AG09319 (cell line): ENCODE measurements around the gene RHBDD1.

Experiments
- DNase-seq: peaks from one replicate; pipeline ENCODE4 v3.0.0-alpha.2; 2010; ENCODE audit warnings: low read depth; ENCODE audit errors: extremely low read depth
- TF ChIP-seq, protein P1 (sequence below): IDR thresholded peaks from 2 replicates; pipeline ENCODE4 v1.5.1; 2011; ENCODE audit warnings: low read depth, mild to moderate bottlenecking, inconsistent platforms, low read length, moderate library complexity

The RHBDD1 gene

DNA sequence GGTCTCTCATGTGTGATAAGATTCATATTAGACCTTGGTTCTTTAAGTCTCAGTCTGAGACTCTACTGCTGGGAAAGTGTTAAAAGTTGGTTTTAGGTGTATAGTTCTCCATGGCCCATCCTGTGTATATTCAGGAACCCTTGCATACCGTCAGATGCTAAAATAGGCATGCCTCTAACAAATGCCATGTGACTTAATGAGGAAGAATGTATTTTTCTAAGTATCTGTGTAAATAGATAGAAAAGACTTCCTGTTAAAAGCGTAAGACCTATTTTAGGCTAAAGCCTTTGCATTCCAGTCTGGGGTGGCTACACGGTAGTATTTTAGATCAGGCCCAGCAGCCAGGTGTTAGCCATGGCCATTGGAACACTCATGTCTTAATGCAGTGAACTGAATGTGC, 73.3 kb downstream of the RHBDD1 start:
- no peak for DNase-seq
- TF ChIP-seq, protein P1, sequence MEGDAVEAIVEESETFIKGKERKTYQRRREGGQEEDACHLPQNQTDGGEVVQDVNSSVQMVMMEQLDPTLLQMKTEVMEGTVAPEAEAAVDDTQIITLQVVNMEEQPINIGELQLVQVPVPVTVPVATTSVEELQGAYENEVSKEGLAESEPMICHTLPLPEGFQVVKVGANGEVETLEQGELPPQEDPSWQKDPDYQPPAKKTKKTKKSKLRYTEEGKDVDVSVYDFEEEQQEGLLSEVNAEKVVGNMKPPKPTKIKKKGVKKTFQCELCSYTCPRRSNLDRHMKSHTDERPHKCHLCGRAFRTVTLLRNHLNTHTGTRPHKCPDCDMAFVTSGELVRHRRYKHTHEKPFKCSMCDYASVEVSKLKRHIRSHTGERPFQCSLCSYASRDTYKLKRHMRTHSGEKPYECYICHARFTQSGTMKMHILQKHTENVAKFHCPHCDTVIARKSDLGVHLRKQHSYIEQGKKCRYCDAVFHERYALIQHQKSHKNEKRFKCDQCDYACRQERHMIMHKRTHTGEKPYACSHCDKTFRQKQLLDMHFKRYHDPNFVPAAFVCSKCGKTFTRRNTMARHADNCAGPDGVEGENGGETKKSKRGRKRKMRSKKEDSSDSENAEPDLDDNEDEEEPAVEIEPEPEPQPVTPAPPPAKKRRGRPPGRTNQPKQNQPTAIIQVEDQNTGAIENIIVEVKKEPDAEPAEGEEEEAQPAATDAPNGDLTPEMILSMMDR = no peak

DNA sequence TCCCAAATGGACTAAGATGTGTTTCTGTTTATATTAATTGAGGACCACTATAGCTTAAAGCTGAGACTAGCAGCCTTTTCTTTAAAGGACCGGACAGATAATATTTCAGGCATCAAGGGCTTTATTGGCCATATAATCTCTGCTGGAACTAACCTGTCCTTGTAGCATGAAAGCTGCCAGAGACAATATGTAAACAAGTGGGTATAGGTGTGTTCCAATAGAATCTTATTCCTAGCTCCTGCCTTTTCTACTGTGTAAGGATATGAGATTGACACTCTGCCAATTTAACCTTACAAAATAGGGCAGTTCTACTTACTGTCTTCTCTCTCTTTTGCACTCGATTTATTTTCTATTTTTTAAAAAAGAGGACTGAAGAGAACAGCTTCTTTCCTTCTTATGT, 74.0 kb downstream of the RHBDD1 start:
- TF ChIP-seq, protein P1 = no peak
- DNase-seq = no peak

DNA sequence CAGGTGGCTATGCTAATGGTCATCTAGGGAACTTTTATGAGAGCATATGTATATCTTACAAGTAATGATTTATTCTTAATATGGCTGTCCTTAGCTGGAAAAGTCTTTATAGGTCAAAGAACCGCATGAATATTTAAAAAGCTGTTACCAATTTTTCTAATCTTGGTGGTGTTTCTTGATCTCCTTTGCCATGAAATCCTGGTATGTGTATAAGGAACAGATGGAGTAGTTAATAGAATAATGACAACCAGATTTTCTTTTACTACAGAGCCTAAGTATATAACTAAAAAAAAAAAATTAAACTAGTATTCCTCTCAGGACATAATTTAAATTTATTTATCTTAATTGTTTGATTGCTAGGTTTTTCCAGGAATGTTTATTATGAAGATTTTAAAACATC, 74.5 kb downstream of the RHBDD1 start:
- TF ChIP-seq, protein P1 = no peak

DNA sequence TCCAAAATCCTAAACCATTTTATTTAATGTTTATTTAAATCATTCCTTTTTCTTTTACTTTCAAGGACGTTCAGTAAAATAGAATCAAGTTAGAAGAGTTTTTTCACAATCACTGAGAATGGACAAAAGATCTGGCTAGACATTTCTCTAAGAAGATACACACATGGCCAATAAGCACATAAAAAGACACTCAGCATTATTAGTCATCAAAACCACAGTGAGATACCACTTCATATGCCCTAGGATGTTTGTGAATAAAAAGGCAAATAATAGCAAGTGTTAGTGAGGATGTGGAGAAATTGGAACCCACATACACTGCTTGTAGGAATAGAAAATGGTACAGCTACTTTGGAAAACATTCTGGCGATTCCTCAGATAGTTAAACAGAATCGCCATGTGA, 76.1 kb downstream of the RHBDD1 start:
- DNase-seq = no peak
- TF ChIP-seq, protein P1 = no peak

More for the DNA sequence above, 74.5 kb downstream of the RHBDD1 start:
- no peak for DNase-seq

DNA sequence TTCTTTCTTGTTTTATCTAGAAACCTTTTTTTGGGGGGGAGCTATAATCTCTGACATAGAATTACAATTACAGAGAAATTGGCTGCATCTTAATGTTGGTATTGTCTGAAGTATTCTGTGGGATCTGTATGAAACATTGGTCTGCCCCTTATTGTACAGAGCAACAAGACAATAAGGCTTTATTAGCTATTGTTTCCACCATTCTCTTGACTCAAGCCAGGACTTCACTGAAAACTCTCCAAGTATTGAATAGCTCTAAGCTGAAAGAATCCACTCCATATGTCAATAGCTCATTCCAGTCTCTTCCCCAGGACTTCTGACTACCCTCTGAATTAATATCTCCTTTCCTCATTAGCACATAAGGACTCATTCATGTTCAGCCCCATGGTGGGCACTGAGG, 77.8 kb downstream of the RHBDD1 start:
- TF ChIP-seq, protein P1 = no peak
- DNase-seq = no peak

DNA sequence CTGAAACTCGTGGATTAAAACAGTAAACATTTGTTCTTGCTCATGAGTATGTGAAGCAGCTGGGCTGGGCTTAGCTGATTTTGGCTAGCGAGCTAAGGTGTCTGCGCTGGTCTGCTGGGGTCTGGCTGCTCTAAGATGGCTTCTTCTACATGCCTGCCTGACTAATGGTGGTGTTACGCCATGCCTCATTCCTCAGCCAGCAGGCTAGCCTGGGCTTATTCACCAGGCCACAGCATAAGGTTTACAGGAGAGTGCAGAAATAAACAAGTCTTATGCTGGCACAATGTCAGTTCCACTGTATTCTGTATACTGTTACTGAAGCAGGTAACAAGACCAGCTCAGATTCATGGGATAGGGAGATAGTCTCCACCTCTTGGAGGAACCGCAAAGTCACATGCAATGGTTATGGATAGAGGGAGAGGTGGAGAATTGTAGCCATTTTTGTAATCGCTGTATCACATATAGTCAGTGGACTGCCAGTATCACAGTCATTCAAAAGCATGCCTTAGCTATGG, 80.0 kb downstream of the RHBDD1 start:
- TF ChIP-seq, protein P1 = no peak
- no peak for DNase-seq

DNA sequence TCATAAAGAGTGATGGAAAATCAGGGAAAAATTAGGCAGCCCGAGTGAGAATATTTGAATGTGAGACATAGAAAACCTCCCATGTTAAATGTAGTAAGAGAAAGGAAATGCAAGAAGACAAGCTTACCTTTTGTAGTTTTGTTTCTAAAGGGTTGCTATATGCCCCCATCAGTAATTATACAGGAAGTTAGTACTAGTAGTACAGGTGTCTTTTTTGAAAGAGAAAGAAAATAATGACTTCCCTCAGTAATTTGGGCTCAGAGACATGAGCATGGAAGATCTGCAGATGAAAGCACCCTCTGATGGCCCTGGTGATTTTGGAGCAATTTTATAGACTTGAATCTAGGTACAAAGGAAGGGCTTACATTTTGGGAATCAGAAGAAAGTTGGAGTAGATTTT, 80.8 kb downstream of the RHBDD1 start:
- TF ChIP-seq, protein P1 = no peak
- DNase-seq = no peak
